ENCODE measurements around the gene CRAT.

The CRAT gene

DNA sequence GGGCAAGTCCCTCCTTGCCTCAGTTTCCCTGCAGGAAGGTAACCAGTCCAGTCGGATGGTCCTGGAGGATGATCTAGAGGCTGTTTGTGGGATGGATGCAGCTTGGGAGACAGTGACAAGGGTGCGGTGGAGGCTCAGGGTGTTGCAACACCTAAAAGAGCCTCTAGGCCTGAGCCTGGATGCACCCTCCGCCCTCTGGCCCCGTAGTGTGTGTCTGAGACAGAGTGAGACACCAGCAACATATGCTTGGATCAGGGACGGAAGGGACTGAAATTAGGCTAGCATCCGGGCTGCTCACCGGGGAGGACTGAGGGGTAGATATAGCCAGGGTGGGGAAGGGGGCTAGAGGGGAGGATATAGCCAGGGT, 1.1 kb downstream of the CRAT start:
- DNase-seq, result peak; percentile 71

GRCh38 chr9:129108805-129109536, 1.6 kb downstream of the CRAT start:
- DNase-seq, result no peak

- DNase-seq, result no peak
Observed at GRCh38 chr9:129108083-129108804, 2.3 kb downstream of the CRAT start.

DNA sequence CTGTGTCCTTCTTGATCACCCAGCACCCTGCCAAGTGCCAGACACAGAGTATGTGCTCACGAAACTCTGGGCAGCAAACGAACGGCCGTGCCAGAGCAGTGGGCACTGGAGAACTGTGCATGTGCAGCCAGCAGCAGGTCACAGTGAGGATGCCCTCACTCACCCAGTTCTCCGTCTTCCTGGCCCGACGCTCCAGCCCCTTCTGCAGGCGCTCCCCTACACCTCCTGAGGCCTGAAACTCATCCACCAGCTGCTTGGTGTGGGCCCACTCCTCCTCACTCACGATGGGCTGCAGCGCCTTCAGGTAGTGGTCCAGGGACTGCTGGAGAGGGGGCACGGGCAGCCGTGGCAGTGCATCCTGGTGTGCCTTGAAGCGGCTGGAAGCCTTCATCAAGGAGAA, 2.9 kb downstream of the CRAT start:
- no peak for DNase-seq

- no peak for DNase-seq
Observed at GRCh38 chr9:129105857-129106694, 4.5 kb downstream of the CRAT start.

DNA sequence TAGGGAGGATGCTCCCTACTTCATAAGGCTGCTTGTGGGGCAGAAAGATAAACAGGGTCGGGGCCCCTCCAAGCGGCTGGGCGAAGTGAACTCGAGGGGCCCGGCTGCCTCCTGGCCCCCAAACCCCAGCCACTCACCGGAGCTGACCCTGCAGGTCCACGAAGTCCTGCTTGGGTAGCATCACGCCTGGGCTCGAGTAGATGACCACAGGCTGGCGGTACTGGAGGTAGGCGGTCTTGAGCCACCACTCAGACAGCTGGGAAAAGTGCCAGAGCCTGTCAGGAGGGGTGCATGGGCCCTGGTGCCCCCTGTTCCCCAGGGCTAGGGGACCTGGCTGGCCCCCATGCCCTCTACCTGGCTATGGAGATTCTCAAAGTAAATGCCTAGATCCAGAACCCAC, 6.5 kb downstream of the CRAT start:
- no peak for DNase-seq

DNA sequence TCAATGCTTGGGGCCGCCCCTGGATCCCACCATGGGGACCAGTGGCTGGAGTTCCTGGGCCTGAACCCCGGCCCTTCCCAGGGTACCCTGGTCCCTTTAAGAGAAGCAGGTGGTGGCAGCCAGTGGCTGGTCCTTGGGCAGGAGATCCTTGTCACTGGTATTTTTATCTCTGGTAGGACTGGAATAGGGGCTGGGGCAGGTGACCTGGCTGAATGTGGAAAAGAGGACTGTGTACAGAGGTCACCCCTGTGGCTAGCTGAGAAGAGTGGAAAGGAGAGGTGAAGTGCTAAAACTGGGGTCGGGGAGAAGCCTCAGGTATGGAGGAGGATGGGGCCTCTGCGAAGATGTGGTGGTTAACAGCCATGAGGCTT, 7.0 kb downstream of the CRAT start:
- DNase-seq, result no peak

DNA sequence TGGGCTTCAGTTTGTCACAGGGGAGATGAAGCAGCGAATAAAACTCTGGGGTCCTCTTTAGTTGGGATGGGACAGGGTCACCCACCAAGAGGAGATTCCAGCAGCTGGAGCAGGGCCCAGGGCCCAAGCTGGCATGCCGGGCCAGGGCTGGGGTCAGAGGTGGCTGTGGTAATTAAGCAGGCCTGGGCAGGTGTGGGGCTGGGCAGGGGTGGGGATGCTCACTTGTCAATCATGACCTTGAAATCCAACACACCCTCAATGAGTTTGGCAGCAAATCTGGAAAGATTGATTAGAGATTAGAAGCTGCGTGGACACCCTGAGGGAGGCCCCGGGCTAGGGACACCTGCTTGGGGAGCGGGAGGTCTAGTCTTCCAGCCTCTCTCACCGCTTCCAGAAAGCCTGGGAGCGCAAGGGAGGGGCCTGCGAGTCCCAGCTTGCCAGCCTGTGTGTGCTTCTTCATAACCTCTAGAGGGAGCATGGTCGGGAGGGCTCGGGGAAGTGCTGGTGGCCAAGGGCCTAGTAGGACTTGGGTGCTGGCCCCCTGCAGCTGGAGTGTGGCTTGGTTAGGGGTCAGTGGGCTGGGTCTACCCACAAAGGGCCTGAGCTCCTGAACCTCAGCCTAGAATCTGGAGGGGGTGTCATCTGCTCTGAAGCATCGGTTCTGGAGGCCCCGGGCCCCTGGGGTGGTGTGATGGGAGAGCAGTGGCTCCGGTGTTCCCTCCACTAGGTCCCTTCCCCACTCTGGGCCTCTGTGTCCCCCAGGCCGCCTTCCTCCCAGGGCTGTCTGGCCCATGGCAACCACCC, 7.6 kb downstream of the CRAT start:
- peak; percentile 83 for DNase-seq

DNA sequence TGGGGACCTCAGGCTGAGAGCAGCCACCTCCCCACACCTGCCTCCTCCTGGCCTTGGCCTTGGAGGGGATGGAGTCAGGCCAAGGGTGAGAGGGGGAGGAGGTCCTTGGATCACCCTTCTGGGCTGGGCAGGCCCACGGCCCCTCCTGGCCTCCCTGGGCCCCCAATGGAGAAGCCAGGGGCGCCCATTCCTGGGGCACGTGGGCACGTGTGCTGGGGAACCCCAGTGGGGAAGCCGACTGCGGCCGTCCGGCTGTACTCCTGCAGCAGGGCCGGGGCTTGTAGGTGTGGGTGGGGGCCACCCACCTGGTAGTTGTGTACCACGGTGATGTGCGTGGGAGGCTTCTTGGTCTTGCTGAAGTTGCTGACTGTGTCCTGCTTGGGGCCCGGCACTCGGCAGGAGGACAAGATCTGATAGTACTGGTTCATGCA, 8.5 kb downstream of the CRAT start:
- DNase-seq, result no peak

GRCh38 chr9:129101279-129101678, 9.3 kb downstream of the CRAT start:
- DNase-seq, result no peak

DNA sequence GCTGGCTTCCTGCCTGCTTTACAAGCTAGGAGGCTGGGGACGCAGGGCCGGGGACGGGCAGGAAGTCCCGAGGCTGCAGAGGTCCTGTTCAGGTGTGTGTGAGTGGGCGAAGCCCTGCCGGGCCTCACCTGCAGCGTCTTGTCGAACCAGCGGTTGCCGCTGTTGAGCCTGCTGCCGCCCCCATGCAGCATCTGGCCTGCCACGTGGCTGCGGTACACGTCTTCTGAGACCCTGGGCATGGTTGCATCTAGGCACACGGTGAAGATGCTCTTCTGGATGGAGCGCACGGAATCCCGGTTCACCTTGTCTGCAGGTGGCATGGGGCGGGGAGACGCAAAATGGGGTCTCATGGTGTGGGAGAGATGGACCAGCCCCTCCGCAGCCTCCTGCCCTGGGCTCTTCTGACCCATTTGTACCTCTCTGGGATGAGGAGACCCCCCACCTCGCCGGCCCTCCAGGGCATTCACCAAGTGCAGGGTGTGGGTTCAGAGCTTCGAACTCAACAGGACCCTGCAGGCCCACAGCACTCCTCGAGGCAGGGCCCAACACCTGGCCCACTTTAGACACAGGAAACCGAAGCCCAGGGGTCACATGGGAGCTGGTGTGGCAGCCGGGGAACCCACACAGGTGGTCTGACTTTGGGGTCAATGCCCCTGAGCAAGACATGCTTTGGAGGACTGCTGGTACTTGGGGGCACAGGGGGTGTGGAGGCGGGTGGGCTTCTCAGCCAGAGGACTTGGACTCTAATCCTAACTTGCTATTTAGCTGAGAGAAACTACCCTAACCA, 10.0 kb downstream of the CRAT start:
- DNase-seq, result no peak

GRCh38 chr9:129098328-129098727, 12.3 kb downstream of the CRAT start:
- no peak for DNase-seq

GRCh38 chr9:129097671-129098306, 12.8 kb downstream of the CRAT start:
- no peak for DNase-seq

- no peak for DNase-seq
Observed at GRCh38 chr9:129095908-129096307, 14.7 kb downstream of the CRAT start.

GRCh38 chr9:129095170-129095667, 15.4 kb downstream of the CRAT start:
- DNase-seq, result no peak

DNA sequence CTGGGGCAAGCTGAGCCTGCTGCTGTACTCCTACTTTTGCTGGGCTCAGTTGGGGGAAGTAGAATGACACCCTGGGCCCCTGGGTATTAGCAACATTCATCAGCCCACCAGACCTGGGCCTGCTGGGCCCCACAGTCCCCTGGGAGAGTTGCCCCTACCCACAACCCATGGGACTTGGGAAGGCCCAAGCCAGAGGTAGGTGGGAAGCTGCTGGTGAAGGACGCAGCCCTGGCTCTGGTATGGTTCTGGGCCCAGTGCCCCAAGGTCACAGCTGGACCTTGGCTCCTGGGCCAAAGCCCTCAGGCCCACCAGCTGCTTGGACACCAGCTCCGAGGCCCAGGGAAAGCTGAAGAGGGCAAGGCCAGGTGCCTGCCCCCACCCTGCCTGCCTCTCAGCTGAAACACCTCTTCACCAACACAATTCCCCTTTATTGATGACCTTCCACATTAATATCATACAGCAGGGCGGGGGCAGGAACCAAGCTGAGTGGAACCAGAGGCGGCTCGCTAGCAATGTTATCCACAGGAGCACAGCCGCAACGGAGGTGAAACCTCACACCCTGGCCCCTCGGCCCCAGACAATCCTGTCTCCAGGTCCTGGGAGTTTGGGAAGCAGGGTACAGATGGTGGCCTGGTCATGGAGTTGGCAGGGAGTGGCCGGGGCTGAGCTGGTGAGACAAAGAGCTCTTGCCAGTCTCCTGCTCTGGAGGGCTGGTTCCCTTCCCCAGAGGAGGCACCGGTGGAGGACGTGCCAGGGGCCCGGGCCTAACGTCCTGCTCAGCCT, 16.0 kb downstream of the CRAT start:
- no peak for DNase-seq

DNA sequence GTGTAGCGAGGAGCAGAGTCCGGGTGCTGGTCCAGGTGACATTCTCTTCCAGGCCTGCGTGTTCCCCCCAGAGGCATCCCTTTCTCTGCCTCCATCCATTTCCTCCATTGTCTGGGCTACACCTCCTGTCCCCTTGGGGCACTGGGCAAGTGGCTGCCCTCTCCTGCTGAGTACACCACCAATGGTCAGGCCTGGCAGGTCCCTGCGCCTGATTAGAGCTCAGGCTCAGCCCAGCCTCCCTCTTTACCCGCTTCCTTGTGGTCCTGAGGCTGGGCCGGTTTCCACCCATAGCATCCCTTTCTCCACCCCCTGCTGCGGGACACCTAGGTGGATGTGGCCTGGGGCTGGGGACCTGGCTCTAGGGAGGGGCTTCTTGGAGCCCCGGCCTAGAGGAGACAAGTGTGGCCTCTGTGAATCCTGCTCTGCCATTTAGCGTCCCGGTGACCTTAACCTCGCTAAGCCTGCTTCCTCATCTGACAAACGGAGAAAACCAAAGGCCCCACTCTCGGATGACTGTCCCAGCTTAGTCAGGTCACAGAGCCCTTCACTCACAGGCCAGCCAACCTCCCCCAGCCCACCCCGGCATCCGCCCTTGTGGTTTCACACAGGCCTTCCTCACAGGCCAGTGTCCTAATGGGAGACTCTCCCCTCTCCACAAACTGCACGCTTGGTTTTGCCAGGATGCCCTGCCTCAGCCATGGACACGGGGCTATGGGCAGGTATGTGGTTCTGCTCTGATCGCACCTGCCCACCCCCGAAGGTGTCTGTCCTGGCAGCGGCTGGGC, 16.8 kb downstream of the CRAT start:
- no peak for DNase-seq

- no peak for DNase-seq
Observed at GRCh38 chr9:129089246-129089645, 21.3 kb downstream of the CRAT start.

GRCh38 chr9:129084087-129084486, 26.5 kb downstream of the CRAT start:
- DNase-seq, result no peak

Measured in hematopoietic multipotent progenitor cell treated with erythropoietin and hydrocortisone succinate and interleukin-3 and kit ligand, for 4 days (in vitro differentiated cells).